RKO (cell line): ENCODE results near the gene TANGO2.

Experiments
- DNase-seq: peaks from one replicate; pipeline ENCODE4 v3.0.0-alpha.2; 2016; ENCODE audit warnings: low spot score

The TANGO2 gene

GRCh38 chr22:20087319-20088262 lies 66.7 kb downstream of the TANGO2 start:
- DNase-seq = no peak

GRCh38 chr22:20088263-20088648 lies 67.3 kb downstream of the TANGO2 start:
- DNase-seq = no peak

- no peak for DNase-seq
Measured at GRCh38 chr22:20089226-20089976, 68.5 kb downstream of the TANGO2 start.

GRCh38 chr22:20089977-20090729 lies 69.2 kb downstream of the TANGO2 start:
- DNase-seq = peak; percentile 20

- no peak for DNase-seq
Measured at GRCh38 chr22:20090730-20091240, 69.9 kb downstream of the TANGO2 start.

GRCh38 chr22:20091690-20092476 lies 71.0 kb downstream of the TANGO2 start:
- no peak for DNase-seq

- no peak for DNase-seq
Measured at GRCh38 chr22:20092477-20092854, 71.6 kb downstream of the TANGO2 start.

- no peak for DNase-seq
Measured at GRCh38 chr22:20093418-20094196, 72.7 kb downstream of the TANGO2 start.

- DNase-seq = no peak
Measured at GRCh38 chr22:20094197-20094807, 73.4 kb downstream of the TANGO2 start.

- DNase-seq = no peak
Measured at GRCh38 chr22:20095521-20095920, 74.6 kb downstream of the TANGO2 start.

GRCh38 chr22:20096574-20097420 lies 75.9 kb downstream of the TANGO2 start:
- DNase-seq = no peak

- no peak for DNase-seq
Measured at GRCh38 chr22:20099099-20099711, 78.3 kb downstream of the TANGO2 start.

GRCh38 chr22:20101638-20102037 lies 80.7 kb downstream of the TANGO2 start:
- DNase-seq = no peak

GRCh38 chr22:20102203-20102780 lies 81.4 kb downstream of the TANGO2 start:
- no peak for DNase-seq

GRCh38 chr22:20105456-20106204 lies 84.7 kb downstream of the TANGO2 start:
- no peak for DNase-seq

GRCh38 chr22:20106205-20106848 lies 85.4 kb downstream of the TANGO2 start:
- no peak for DNase-seq

GRCh38 chr22:20106849-20107237 lies 85.9 kb downstream of the TANGO2 start:
- no peak for DNase-seq
